ENCODE data around the gene NTM.

The NTM gene

DNA sequence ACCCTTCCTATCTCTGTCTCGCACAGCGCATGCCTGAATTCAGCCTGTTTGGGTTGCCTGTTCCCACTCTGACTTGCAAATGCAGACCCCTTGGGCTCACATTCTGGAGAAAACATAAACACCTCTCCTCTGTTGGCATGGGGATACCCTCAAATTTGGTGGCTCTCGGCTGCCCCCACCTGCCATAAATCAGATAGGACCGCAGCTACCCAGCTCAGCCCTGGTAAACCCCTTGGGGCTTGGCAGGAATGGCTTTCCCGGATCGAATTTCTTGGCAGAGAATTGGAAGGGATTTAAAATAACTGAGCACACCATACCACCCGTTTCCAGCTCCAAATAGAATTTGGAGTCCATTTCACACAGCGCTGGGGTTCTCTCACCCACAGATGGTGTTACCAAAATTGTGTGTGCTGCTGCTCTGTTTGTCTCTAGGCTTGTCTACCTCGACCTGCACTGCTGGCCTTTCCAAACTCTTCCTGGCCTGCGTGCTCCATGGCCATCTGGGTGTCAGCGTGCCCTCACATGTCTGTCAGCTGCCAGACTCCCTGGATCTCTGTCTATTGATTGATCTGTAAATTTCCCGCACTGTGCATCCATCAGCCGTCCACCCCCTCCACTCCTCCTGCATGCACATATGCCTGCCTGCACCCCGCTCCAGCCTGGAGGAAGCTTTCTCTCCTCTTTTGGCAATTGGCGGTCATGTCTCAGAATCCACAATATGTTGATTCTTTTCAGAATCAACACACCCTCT, 134.0 kb downstream of the NTM start:
- no peak for DNase-seq

DNA sequence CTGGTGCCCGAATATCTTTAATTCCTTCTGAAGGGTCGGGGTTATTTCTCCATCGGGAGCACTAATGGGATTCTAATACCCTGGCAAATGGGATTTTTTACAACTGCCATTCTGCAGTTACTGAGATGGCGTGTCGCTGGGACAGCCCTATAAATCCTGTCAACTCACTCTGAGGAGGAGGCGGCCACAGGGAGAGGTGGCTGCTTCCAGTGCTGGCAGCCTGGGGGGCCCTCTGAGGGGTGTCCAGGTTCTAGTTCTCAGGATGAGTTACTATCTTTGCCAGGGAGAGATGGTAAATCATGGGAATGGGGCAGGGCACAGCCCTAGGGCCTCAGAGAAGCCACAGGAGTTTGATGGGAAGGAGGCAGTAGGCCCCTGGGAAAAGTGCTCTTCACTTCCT, 135.9 kb downstream of the NTM start:
- DNase-seq = no peak

DNA sequence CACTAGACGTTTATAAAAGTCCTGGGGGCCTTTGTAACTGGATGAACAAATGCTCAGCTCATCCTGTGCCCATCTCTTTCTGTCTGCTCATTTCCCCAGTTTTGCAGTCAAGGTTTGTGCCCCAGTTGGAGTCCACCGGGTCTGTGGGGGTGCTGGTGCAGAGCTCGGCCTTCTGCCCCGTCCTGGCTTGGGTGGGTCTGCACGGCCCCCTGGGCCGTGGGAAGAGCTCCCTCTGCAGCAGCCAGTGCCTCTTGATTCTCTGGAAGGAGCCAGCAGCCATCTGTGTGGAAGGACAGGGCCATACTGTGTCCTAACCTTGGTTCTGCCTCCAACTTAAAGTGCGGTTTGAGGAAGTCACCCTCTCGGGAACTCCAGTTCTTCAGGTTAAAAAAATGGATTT, 140.2 kb downstream of the NTM start:
- no peak for DNase-seq

GRCh38 chr11:131511794-131512193, 141.4 kb downstream of the NTM start:
- DNase-seq = no peak

GRCh38 chr11:131512228-131512627, 141.8 kb downstream of the NTM start:
- no peak for DNase-seq

GRCh38 chr11:131514062-131514461, 143.6 kb downstream of the NTM start:
- no peak for DNase-seq

GRCh38 chr11:131518305-131518838, 148.0 kb downstream of the NTM start:
- no peak for DNase-seq

GRCh38 chr11:131522851-131523250, 152.4 kb downstream of the NTM start:
- DNase-seq = no peak

GRCh38 chr11:131530407-131530806, 160.0 kb downstream of the NTM start:
- no peak for DNase-seq

DNA sequence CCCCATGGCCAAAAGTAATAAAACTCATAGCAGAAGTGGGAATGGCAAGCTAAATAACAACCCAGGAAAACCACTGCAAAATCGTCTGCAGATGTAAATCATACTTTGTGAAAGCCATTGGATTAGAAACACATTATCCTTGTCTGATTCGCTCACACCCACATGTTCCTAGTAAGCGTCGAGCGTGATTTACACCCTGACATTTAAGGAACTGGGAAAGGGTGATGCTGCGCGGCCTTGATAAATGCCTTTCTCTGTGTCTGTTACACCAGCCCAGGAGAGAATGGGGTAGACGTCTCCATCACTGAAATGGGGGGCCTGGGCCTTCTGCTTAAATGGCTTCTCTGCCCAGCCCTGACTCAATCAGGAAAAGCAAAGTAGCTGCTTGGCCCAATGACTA, 162.7 kb downstream of the NTM start:
- DNase-seq = no peak

DNA sequence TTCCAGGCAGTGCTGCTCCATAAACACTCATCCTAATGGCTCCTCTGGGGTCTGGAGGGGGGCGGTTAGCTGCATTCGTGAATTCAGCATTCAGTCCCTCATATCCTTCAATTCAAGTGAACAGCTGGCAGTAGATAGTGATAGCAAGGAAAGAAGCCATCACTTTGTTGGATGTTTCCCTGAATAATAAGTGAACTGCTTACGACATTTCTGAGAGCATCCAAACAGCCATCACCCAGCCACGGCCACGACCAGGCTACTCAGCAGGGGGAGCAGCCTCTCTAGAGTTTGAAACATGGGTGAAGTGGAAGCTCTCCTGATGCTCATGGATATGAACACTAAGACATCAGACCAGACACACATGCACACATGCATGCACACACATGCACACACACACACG, 163.6 kb downstream of the NTM start:
- DNase-seq = no peak

DNA sequence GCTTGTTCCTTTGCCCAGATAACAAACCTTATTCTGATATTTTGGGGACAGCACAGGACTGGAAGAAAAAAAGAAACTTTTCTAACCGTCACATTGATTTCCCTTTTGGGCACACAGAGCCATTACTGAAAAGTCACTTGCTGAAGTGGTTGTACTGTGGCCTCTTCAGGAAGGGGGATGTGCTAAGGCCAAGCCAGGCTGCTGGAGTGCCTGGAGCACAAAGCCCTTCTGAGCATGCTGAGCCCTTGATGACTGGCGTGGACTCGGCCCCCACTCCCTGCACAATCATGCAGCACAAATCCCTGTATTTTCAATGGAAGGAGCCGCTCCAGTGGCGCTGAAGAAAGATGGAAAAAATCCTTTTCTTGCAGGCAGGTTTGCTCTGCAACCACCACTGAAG, 164.2 kb downstream of the NTM start:
- DNase-seq = no peak

GRCh38 chr11:131536159-131536558, 165.7 kb downstream of the NTM start:
- no peak for DNase-seq

- DNase-seq = no peak
Measured at GRCh38 chr11:131537196-131537595, 166.8 kb downstream of the NTM start.

DNA sequence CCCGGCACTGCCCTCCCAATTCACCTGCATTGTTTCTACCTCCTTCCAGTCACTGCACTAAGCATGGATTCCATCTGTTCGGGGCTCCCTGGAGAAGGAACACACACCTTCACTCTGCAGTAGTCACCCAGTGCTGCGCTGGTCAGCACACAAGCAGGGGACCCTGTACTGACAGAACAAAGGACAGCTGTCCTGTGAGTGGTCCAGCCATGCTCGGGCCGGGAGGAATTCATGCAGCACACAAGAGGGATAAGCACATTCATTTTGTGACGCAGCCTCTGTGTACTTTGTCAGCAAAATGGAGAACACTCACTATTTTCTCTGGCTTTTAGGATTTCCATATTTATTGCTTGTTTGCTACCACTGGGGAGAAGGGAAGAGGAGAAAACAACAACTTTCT, 167.3 kb downstream of the NTM start:
- DNase-seq = no peak

DNA sequence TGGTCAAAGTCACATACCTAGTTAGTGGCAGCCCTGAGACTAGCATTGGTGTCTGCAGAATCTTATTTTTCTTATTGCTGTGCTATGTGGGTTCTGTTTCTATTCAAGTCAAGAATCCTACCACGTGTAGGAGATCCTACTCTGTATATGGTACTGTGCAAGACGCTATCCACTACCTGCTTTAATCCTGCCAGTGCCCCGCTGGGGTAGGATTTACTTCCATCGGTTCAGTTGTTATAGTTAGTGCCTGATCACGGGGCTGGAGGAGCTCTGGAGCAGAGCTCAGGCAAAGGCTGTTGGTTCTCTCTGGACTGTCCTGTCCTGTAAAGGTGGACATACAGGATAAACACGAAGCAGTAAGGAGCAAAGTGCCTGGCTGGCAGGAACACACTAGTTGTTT, 167.9 kb downstream of the NTM start:
- no peak for DNase-seq

GRCh38 chr11:131540676-131541075, 170.3 kb downstream of the NTM start:
- DNase-seq = no peak

- no peak for DNase-seq
Measured at GRCh38 chr11:131543389-131544025, 173.1 kb downstream of the NTM start.

- no peak for DNase-seq
Measured at GRCh38 chr11:131544591-131544990, 174.2 kb downstream of the NTM start.

DNA sequence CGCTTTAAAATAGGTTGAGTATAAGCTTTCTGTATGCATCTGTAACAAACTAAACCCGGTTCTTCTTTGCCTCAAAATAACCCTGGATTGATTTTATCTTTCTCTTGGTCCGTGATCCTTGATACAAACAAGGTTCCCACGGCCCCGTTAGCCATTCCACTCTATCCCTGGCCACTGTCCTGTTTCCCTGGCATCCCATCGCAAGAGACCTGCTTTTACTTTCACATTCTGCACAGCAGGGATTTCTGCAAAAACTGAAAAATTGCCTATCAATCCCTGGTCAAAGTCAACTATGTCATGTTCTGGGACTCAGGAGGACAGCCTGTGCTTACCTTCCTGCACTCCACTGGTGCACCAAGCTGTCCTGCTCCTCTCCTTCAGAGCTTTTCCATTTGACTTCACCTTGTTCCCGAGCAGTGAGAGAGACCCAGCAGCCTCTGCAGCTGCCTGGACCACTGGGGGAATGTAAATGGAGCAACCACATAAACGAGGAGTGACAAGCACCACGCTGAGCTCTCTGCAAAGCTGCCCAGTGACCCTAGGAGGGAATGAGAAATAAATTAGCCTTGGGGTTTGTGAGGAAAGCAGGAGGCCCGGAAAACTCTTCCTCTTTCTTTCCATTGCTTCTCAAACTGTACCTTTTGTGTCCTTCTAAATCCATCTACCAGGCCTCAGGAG, 175.9 kb downstream of the NTM start:
- DNase-seq = no peak

DNA sequence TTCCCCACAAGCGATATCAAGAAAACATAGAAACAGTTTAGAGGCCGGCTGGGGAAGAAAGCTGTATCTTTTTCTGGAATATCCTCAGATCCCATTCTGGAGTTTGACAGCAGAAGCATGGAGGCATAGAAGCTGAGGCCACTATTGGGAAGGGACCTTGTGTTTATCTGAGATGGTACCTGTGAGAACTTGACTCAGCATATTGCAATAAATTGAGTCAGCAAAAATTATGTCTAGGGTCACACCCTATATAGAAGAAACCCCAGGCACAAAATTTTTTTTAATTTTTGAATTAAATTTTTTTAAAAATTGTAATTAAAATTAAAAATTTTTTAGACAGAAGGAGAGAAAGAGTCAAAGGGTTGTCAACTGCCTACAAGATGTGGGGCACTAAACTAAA, 178.7 kb downstream of the NTM start:
- no peak for DNase-seq

- DNase-seq = no peak
Measured at GRCh38 chr11:131549770-131550169, 179.4 kb downstream of the NTM start.

- no peak for DNase-seq
Measured at GRCh38 chr11:131560287-131560686, 189.9 kb downstream of the NTM start.

- no peak for DNase-seq
Measured at GRCh38 chr11:131561501-131561900, 191.1 kb downstream of the NTM start.

All from NCI-H1436 treated with DMSO at 0.1 percent for 48 hours (cell line).